ENCODE results near the gene STAT1. TPM values are rescaled to one million over a fixed set of nuclear protein-coding genes. Genes with fewer than 3 reads are reported as not detected.
A peak's percentile ranks its signal among the peaks of the same experiment; 100 is the strongest.

Gene STAT1
- total RNA-seq, 6 donors from 2014 or later = 69.3 to 120 (median 83.1) TPM

GRCh38 chr2:191030521-191031154 is 16.7 kb upstream of the STAT1 start:
- WGBS, 2 donors = 42 to 44% methylated on average over 8 of the region's 8 CpGs
- TF ChIP-seq POLR2A (IDR thresholded peaks at IDR 0.05) (no peak), CTCF (IDR thresholded peaks at IDR 0.05) (peak; percentile 51 to 72 (median 66))
- H3K36me3 ChIP-seq = no peaks in the 10 kb centered on the region
- H3K27me3 ChIP-seq = no peaks in the 10 kb centered on the region
- DNase-seq (no peak), ATAC-seq (ENCODE audit: low FRiP score in 2 of 2) (peak; percentile 78 to 82)
- no peak overlapping the region for H3K27ac ChIP-seq
- peaks cover 12 to 29% (median 17%) of the 10 kb centered on the region in 4 donors for H3K4me1 ChIP-seq
- no peaks in the 10 kb centered on the region for H3K9me3 ChIP-seq
- no peak overlapping the region for H3K4me3 ChIP-seq

DNA sequence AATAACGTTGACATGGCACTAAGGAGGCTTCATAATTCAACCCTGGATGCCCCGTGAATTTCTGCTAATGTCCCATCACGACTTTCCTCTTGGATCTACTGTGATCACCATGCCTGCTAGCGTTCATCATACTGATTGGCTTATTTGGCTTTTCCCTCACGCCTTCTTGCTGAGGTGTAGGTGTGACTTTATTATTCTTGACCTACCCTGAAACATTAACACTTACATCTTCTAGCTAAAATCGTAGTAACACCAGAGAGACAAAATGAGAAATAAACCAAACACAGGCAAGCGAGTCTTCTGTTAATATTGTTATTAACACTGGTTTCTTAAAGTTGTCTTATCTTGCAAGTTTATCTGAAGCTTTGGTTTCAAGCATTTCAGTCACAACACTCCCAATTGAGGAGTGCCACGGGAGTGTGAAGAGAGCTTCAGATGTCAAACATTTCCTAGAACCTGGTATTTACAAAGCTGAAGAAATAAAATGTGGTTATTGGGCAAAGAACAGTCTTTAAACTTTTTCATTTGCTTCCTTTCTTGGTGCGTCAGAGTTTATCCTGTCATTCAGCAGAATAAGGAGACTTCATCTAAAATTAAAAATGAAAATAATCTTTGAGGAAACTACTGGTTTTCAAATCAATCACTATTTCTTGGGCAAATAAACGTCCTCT is 15.4 kb upstream of the STAT1 start:
- Histone ChIP-seq H3K36me3 (no peaks in the 10 kb centered on the region), H3K27me3 (no peaks in the 10 kb centered on the region), H3K9me3 (no peaks in the 10 kb centered on the region), H3K4me1 (peaks cover 12 to 29% (median 17%) of the 10 kb centered on the region in 4 donors), H3K4me3 (no peak overlapping the region), H3K27ac (no peak overlapping the region)
- 61 to 71% methylated on average over 10 of the region's 10 CpGs for WGBS, 2 donors
- TF ChIP-seq EP300 (IDR thresholded peaks at IDR 0.05) = no peak
- TF ChIP-seq CTCF (IDR thresholded peaks at IDR 0.05) = no peak
- no peak for TF ChIP-seq POLR2A (IDR thresholded peaks at IDR 0.05)
- TF ChIP-seq POLR2AphosphoS5 (IDR thresholded peaks at IDR 0.05) = no peak
- DNase-seq = no peak
- no peak for ATAC-seq (ENCODE audit: low FRiP score in 2 of 2)

- H3K36me3 ChIP-seq = no peaks in the 10 kb centered on the region
- DNase-seq = no peak
- peak in 1 of 2 donors; percentile 16 for ATAC-seq (ENCODE audit: low FRiP score in 2 of 2)
- TF ChIP-seq EP300 (IDR thresholded peaks at IDR 0.05) = no peak
- no peak for TF ChIP-seq POLR2AphosphoS5 (IDR thresholded peaks at IDR 0.05)
- no peak for TF ChIP-seq POLR2A (IDR thresholded peaks at IDR 0.05)
- H3K4me1 ChIP-seq = peaks cover 9 to 36% (median 14%) of the 10 kb centered on the region in 4 donors
- 50% methylated on average over 2 of the region's 2 CpGs for WGBS, 2 donors
- H3K4me3 ChIP-seq = no peak overlapping the region
- H3K27me3 ChIP-seq = no peaks in the 10 kb centered on the region
- no peaks in the 10 kb centered on the region for H3K9me3 ChIP-seq
- no peak overlapping the region for H3K27ac ChIP-seq
Observed at GRCh38 chr2:191026377-191026776, 12.4 kb upstream of the STAT1 start.

GRCh38 chr2:191025135-191025534 is 11.2 kb upstream of the STAT1 start:
- WGBS, 2 donors = 31 to 49% methylated on average over 1 of the region's 1 CpG

More at GRCh38 chr2:191025135-191025534, 11.2 kb upstream of the STAT1 start:
- peaks cover 0 to 4% (median 0%) of the 10 kb centered on the region in 4 donors for H3K27me3 ChIP-seq
- H3K4me3 ChIP-seq = no peak overlapping the region
- no peaks in the 10 kb centered on the region for H3K36me3 ChIP-seq
- DNase-seq (no peak), ATAC-seq (ENCODE audit: low FRiP score in 2 of 2) (no peak)
- TF ChIP-seq POLR2A (IDR thresholded peaks at IDR 0.05) (no peak), CTCF (IDR thresholded peaks at IDR 0.05) (no peak), POLR2AphosphoS5 (IDR thresholded peaks at IDR 0.05) (no peak), EP300 (IDR thresholded peaks at IDR 0.05) (no peak)
- peaks cover 9 to 37% (median 11%) of the 10 kb centered on the region in 4 donors for H3K4me1 ChIP-seq
- no peak overlapping the region for H3K27ac ChIP-seq
- H3K9me3 ChIP-seq = no peaks in the 10 kb centered on the region
